SK-N-SH treated with all-trans-retinoic acid at 6 μM for 48 hours (cell line): Measurements from ENCODE around the gene BEST4.
"Not testable (repeated sequence)": the region's sequence is repeated elsewhere in the genome, so short reads cannot be mapped to it uniquely, and the experiment has no call there.

ENCODE experiments used
- ATAC-seq: fragments of 200-7000 bp; cut with Tn5 transposase; 3 replicates; pipeline ENCODE4 v1.9.1; 2020; ENCODE audit warnings: mild to moderate bottlenecking, moderate library complexity
- ARNTL ChIP-seq: fragments of 450-650 bp; formaldehyde crosslinking; IDR thresholded peaks from 2 replicates; pipeline ENCODE4 v1.5.0; 2020; ENCODE audit warnings: low read depth, mild to moderate bottlenecking, moderate library complexity, borderline replicate concordance
- BACH2 ChIP-seq: fragments of 250-450 bp; sonication (Bioruptor Pico); IDR thresholded peaks from 2 replicates; pipeline ENCODE4 v1.9.0; 2021; ENCODE audit warnings: mild to moderate bottlenecking, borderline replicate concordance
- CREB5 ChIP-seq: fragments of 250-450 bp; sonication (Bioruptor Pico); IDR thresholded peaks from 2 replicates; pipeline ENCODE4 v1.5.1; 2020; ENCODE audit warnings: low read depth, mild to moderate bottlenecking, moderate library complexity
- CSDC2 ChIP-seq: fragments of 250-450 bp; sonication (Bioruptor Pico); IDR thresholded peaks from 2 replicates; pipeline ENCODE4 v1.5.0; 2020; ENCODE audit warnings: mild to moderate bottlenecking, moderate library complexity
- CSRNP3 ChIP-seq: fragments of 250-450 bp; sonication (Bioruptor Pico); IDR thresholded peaks from 2 replicates; pipeline ENCODE4 v1.5.1; 2021; ENCODE audit warnings: mild to moderate bottlenecking, moderate library complexity
- ESRRG ChIP-seq: fragments of 250-450 bp; sonication (Bioruptor Pico); IDR thresholded peaks from 2 replicates; pipeline ENCODE4 v1.6.1; 2021; ENCODE audit warnings: mild to moderate bottlenecking
- GLIS3 ChIP-seq: fragments of 250-450 bp; sonication (Bioruptor Pico); IDR thresholded peaks from 2 replicates; pipeline ENCODE4 v1.5.0; 2020; ENCODE audit warnings: mild to moderate bottlenecking, moderate library complexity
- PATZ1 ChIP-seq: fragments of 250-450 bp; sonication (Bioruptor Pico); IDR thresholded peaks from 2 replicates; pipeline ENCODE4 v1.8.0; 2020; ENCODE audit warnings: mild to moderate bottlenecking, moderate library complexity, borderline replicate concordance
- POU6F1 ChIP-seq: fragments of 250-450 bp; sonication (Bioruptor Pico); IDR thresholded peaks from 2 replicates; pipeline ENCODE4 v1.8.0; 2021; ENCODE audit warnings: low read depth, mild to moderate bottlenecking, moderate library complexity, borderline replicate concordance
- PPARA ChIP-seq: fragments of 250-450 bp; sonication (Bioruptor Pico); IDR thresholded peaks from 2 replicates; pipeline ENCODE4 v1.5.0; 2020; ENCODE audit warnings: mild to moderate bottlenecking, borderline replicate concordance
- RARB ChIP-seq: fragments of 250-450 bp; sonication (Bioruptor Pico); IDR thresholded peaks from 2 replicates; pipeline ENCODE4 v1.8.0; 2021; ENCODE audit warnings: mild to moderate bottlenecking, moderate library complexity
- SNAI2 ChIP-seq: fragments of 250-450 bp; sonication (Bioruptor Pico); IDR thresholded peaks from 2 replicates; pipeline ENCODE4 v1.5.0; 2020; ENCODE audit warnings: mild to moderate bottlenecking, moderate library complexity
- TOX ChIP-seq: fragments of 250-450 bp; sonication (Bioruptor Pico); IDR thresholded peaks from 2 replicates; pipeline ENCODE4 v1.8.0; 2021; ENCODE audit warnings: mild to moderate bottlenecking, moderate library complexity, borderline replicate concordance
- ZC3H10 ChIP-seq: fragments of 250-450 bp; sonication (Bioruptor Pico); IDR thresholded peaks from 2 replicates; pipeline ENCODE4 v1.5.1; 2021; ENCODE audit warnings: mild to moderate bottlenecking, moderate library complexity
- ZFP30 ChIP-seq: fragments of 450-650 bp; formaldehyde crosslinking; IDR thresholded peaks from 2 replicates; pipeline ENCODE4 v1.5.0; 2022; ENCODE audit warnings: mild to moderate bottlenecking, moderate library complexity
- ZNF565 ChIP-seq: fragments of 450-650 bp; formaldehyde crosslinking; conservative IDR thresholded peaks from 2 replicates; pipeline ENCODE4 v1.5.0; 2020; ENCODE audit warnings: low read depth, mild to moderate bottlenecking, moderate library complexity
- ZNF70 ChIP-seq: fragments of 450-650 bp; formaldehyde crosslinking; IDR thresholded peaks from 2 replicates; pipeline ENCODE4 v1.5.0; 2020; ENCODE audit warnings: mild to moderate bottlenecking, moderate library complexity
- ZNF8 ChIP-seq: fragments of 450-650 bp; formaldehyde crosslinking; IDR thresholded peaks from 2 replicates; pipeline ENCODE4 v1.5.0; 2020; ENCODE audit warnings: mild to moderate bottlenecking, moderate library complexity

The BEST4 gene

GRCh38 chr1:44777969-44778635, 9.9 kb downstream of the BEST4 start:
- no peak for TF ChIP-seq RARB (CRISPR knock-in tag)
- TF ChIP-seq PATZ1 (CRISPR knock-in tag): no peak
- TF ChIP-seq ARNTL: no peak
- TF ChIP-seq ZC3H10: no peak
- no peak for TF ChIP-seq ZNF70 (CRISPR knock-in tag)
- TF ChIP-seq ESRRG (CRISPR knock-in tag): no peak
- TF ChIP-seq CSRNP3 (CRISPR knock-in tag): no peak
- no peak for TF ChIP-seq POU6F1
- no peak for TF ChIP-seq ZNF8 (CRISPR knock-in tag)
- no peak for TF ChIP-seq ZFP30 (CRISPR knock-in tag)
- no peak for TF ChIP-seq PPARA
- TF ChIP-seq, all 23 proteins: peak for 0
- ATAC-seq: no peak

GRCh38 chr1:44777547-44777946, 10.4 kb downstream of the BEST4 start:
- TF ChIP-seq CSDC2 (CRISPR knock-in tag): no peak
- no peak for TF ChIP-seq PPARA
- ATAC-seq: no peak

GRCh38 chr1:44776730-44777068, 11.3 kb downstream of the BEST4 start:
- ATAC-seq: no peak
- no peak for TF ChIP-seq GLIS3 (CRISPR knock-in tag)

GRCh38 chr1:44775930-44776729, 11.8 kb downstream of the BEST4 start:
- peak; percentile 8 for ATAC-seq
- no peak for TF ChIP-seq POU6F1

- TF ChIP-seq ZNF565 (CRISPR knock-in tag): no peak
- no peak for TF ChIP-seq SNAI2 (CRISPR knock-in tag)
- TF ChIP-seq ZNF8 (CRISPR knock-in tag): no peak
- TF ChIP-seq ESRRG (CRISPR knock-in tag): no peak
- no peak for TF ChIP-seq ZC3H10
- TF ChIP-seq RARB (CRISPR knock-in tag): no peak
- TF ChIP-seq CREB5: no peak
- no peak for TF ChIP-seq PATZ1 (CRISPR knock-in tag)
- TF ChIP-seq BACH2 (CRISPR knock-in tag): no peak
- no peak for TF ChIP-seq TOX (CRISPR knock-in tag)
- TF ChIP-seq, all 23 proteins: peak for 0
- peak; percentile 88 for ATAC-seq
These were observed 12.7 kb downstream of the BEST4 start, which contains the start of gene RPS8 for GRCh38 chr1:44775078-44775929. Gene RPS8, plus strand, starts transcription at chr1:44775540. Its CDS starts 57 bp downstream, at chr1:44775597.

- not testable (repeated sequence) for ATAC-seq
These were observed 21.5 kb downstream of the BEST4 start for GRCh38 chr1:44766421-44766820.
